Measurements from ENCODE around the gene CMC2. TPM values are rescaled to one million over a fixed set of nuclear protein-coding genes. Genes with fewer than 3 reads are reported as not detected.
A peak's percentile ranks its signal among the peaks of the same experiment; 100 is the strongest.

CMC2 gene
- total and polyA plus RNA-seq, 9 of the 15 experiments (the other 6 are each of a cell fraction or from before 2014, with no cell fraction given): 122 to 501 (median 172) TPM

DNA sequence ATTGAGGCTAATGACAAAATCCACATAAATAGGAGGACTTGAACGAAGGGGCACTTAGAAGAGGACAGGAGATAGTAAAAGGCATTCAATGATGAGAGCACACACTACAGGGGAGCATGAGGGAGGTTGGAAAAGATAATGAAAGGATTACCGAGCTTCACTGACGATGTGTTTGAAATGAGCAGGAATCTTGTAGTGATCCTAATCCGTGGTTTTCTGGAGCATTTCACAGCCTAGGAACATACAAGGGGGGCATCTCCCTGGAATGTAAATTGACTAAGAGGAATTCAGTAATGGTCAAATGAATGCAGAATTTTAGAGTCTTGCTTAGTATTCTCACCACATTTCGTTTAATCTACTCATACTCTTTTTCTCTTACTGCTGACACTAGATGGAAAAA is 34.2 kb upstream of the CMC2 start (continued):
- TF ChIP-seq, protein P1, sequence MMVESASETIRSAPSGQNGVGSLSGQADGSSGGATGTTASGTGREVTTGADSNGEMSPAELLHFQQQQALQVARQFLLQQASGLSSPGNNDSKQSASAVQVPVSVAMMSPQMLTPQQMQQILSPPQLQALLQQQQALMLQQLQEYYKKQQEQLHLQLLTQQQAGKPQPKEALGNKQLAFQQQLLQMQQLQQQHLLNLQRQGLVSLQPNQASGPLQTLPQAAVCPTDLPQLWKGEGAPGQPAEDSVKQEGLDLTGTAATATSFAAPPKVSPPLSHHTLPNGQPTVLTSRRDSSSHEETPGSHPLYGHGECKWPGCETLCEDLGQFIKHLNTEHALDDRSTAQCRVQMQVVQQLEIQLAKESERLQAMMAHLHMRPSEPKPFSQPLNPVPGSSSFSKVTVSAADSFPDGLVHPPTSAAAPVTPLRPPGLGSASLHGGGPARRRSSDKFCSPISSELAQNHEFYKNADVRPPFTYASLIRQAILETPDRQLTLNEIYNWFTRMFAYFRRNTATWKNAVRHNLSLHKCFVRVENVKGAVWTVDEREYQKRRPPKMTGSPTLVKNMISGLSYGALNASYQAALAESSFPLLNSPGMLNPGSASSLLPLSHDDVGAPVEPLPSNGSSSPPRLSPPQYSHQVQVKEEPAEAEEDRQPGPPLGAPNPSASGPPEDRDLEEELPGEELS (CRISPR knock-in tag; IDR thresholded peaks at IDR 0.05; ENCODE audit: borderline replicate concordance): no peak
- no peak for TF ChIP-seq ZNF274 (IDR thresholded peaks at IDR 0.05; ENCODE audit: borderline replicate concordance, low read depth, low read length)

DNA sequence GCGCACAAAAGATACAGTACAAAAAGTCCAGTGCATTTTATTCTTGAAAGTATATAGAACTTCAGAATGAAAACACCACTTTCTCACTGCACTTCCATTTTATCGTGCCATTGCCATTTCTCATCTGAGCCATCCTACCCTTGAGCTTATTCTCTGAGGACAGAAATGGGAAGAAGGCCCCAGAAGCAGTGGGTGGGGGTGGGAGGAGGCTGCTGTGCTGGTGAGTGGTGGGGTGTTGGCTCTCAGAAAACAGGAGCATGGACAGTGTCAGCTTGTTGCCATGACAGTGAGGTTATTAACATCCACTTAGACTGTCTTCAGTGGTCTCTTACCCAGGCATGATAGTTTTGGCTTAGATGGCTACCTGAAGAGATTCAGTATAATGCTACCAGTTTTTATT is 33.4 kb upstream of the CMC2 start:
- peaks cover 77% of the 10 kb centered on the region for H3K36me3 ChIP-seq (ENCODE audit: control insufficient read depth, insufficient read depth, low read length)
- H3K9ac ChIP-seq (ENCODE audit: insufficient read depth in 1 of 2, low read depth in 2 of 2, low read length in 2 of 2): no peak overlapping the region
- H3K9me1 ChIP-seq (ENCODE audit: control insufficient read depth, insufficient read depth, low read length): no peaks in the 10 kb centered on the region
- intact Hi-C loops (cut with micrococcal nuclease) (no loop called here), in situ Hi-C loops (cut with MboI) (no loop called here)
- 95% methylated on average over 2 of the region's 2 CpGs for WGBS (ENCODE audit: insufficient coverage, low coverage, missing lambda C conversion rate)
- H3K9me3 ChIP-seq (replicated peaks; ENCODE audit: control insufficient read depth, insufficient read depth, low read depth, low read length): no peaks in the 10 kb centered on the region
- FAIRE-seq (no peak), ATAC-seq (no peak), DNase-seq (ENCODE audit: extremely low read depth in 1 of 4, low spot score in 3 of 4) (no peak)
- no peaks in the 10 kb centered on the region; the same call in 1 of the 2 replicates for H4K20me1 ChIP-seq (replicated peaks; ENCODE audit: control insufficient read depth, insufficient read depth, low read length)
- CTCF ChIA-PET (ENCODE audit: low intra/inter-chr PET ratio): no interaction called here
- H3K79me2 ChIP-seq (ENCODE audit: control insufficient read depth, insufficient read depth, low read length): peaks cover 28% of the 10 kb centered on the region
- H3K4me2 ChIP-seq (ENCODE audit: insufficient read depth, low read length): no peak overlapping the region
- TF ChIP-seq BRCA1 (IDR thresholded peaks at IDR 0.05): no peak
- TF ChIP-seq BRCA1 (CRISPR knock-in tag; IDR thresholded peaks at IDR 0.05): no peak
- TF ChIP-seq, protein P2, sequence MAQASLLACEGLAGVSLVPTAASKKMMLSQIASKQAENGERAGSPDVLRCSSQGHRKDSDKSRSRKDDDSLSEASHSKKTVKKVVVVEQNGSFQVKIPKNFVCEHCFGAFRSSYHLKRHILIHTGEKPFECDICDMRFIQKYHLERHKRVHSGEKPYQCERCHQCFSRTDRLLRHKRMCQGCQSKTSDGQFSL (CRISPR knock-in tag; IDR thresholded peaks at IDR 0.05): no peak
- TF ChIP-seq, protein P2 (tag; IDR thresholded peaks at IDR 0.05): 0 out of 4 replicates have a peak, but pooled peaks of 1 of the 2 experiments have one; percentile 23
- POLR2A ChIA-PET: no interaction called here
- no peaks in the 10 kb centered on the region for H3K27me3 ChIP-seq (ENCODE audit: control insufficient read depth in 2 of 2, insufficient read depth in 2 of 2, low read length in 2 of 2)
- H2AFZ ChIP-seq (ENCODE audit: low read depth, low read length): no peak overlapping the region
- no peak overlapping the region for H3K4me3 ChIP-seq
- H3K27ac ChIP-seq (ENCODE audit: extremely low read depth, low read depth, low read length): no peak overlapping the region
- BruUV-seq (replicated peaks): no TSS peak
- peaks cover 9 to 14% of the 10 kb centered on the region in 2 experiments for H3K4me1 ChIP-seq (replicated peaks in 1 of 2; ENCODE audit: control insufficient read depth in 2 of 2, insufficient read depth in 2 of 2, low read length in 2 of 2)
